Stomach smooth muscle (tissue), 2 donors: ENCODE data around the gene NLGN1.
A peak's percentile ranks its signal among the peaks of the same experiment; 100 is the strongest.

Experiments used
- H3K27ac ChIP-seq: one replicate; pipeline ENCODE4 v1.7.0; 2013; ENCODE audit warnings: mild to moderate bottlenecking, low read length, inconsistent platforms
- H3K27me3 ChIP-seq, 2 donors: one replicate each; pipeline ENCODE4 v1.7.0; 2013; ENCODE audit warnings: low read length in 2 of 2; ENCODE audit not compliant: insufficient read depth in 2 of 2, control insufficient read depth in 1 of 2
- H3K36me3 ChIP-seq, 2 donors: one replicate each; pipeline ENCODE4 v1.7.0; 2013; ENCODE audit warnings: low read length in 2 of 2; ENCODE audit not compliant: control insufficient read depth in 2 of 2, insufficient read depth in 2 of 2
- H3K4me1 ChIP-seq: one replicate; pipeline ENCODE4 v1.7.0; 2013; ENCODE audit warnings: low read length; ENCODE audit not compliant: control insufficient read depth, insufficient read depth
- H3K4me3 ChIP-seq, 2 donors: one replicate each; pipeline ENCODE4 v1.7.0; 2013; ENCODE audit warnings: low read length in 2 of 2
- H3K9ac ChIP-seq, 2 donors: one replicate each; pipeline ENCODE4 v1.7.0; 2013; ENCODE audit warnings: low read length in 2 of 2, mild to moderate bottlenecking in 1 of 2
- H3K9me3 ChIP-seq, 2 donors: one replicate each; pipeline ENCODE4 v1.7.0; 2013; ENCODE audit warnings: low read length in 2 of 2; ENCODE audit not compliant: control insufficient read depth in 2 of 2
- donor health status: healthy.
- donor health status: Pancreatic carcinoma.

Gene NLGN1

DNA sequence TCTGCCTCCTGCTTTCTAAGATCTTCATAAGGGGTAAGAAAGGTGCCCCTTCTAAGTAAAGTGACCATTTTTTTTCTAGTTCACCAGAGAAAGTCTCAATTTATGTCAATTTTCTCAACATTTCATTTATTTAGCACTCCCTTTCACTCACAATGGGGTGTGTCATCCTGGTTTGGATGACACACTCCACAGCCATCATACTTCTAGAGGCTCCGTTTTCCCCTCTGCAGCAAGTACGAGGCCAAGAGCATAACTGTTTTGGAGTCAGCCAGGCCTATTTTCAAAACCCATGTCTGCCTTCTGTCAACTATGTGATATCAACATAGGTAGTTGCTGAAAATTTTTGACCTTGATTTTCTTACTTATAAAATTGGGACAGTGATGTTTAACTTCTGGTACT, 703.2 kb downstream of the NLGN1 start:
- Histone ChIP-seq H3K27ac (no peak overlapping the region), H3K4me3 (peak overlapping the region in 1 of 2 donors; percentile 59), H3K9me3 (no peaks in the 10 kb centered on the region), H3K36me3 (no peaks in the 10 kb centered on the region), H3K27me3 (no peaks in the 10 kb centered on the region), H3K9ac (no peak overlapping the region), H3K4me1 (no peaks in the 10 kb centered on the region)

DNA sequence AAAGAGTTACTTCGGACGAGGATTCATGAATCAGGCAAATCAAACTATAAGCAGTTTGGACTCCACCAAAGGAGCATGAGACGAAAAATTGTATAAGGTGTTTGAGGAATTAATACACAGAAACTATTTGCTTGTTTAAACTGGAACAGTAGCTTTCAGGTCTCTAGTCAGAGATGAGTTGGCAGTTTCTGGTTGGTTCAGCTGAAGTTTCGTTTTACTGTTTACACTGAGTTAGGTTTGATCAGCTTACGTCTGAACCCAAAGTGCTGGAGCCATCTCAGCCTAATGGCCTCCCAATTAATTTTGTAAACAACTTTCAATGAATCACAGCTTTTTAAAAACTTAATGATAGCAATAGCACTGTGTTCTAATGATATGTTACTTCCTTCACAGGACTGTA, 703.7 kb downstream of the NLGN1 start:
- no peaks in the 10 kb centered on the region for H3K27me3 ChIP-seq
- H3K27ac ChIP-seq = no peak overlapping the region
- H3K36me3 ChIP-seq = no peaks in the 10 kb centered on the region
- no peaks in the 10 kb centered on the region for H3K9me3 ChIP-seq
- H3K4me3 ChIP-seq = peak overlapping the region in 1 of 2 donors; percentile 59
- no peak overlapping the region for H3K9ac ChIP-seq
- H3K4me1 ChIP-seq = no peaks in the 10 kb centered on the region

DNA sequence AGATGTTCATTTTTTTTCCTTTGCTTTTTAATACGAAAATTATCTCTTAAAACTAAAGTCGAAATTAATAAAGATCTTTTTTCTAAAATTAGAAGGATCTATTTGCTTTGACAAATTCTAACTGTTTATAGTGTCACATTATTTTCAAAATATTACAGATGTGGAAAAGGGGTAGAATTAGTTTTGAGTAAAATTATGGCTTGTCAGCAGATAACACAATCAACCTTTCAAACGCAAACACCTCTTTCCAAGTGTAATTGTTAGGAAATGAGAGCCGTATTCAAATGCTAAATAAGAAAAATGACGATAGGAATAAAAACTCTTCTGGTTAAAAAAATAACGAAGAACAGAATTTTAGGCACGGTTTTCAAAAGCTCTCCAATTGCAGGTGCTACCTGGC, 704.7 kb downstream of the NLGN1 start:
- Histone ChIP-seq H3K27ac (no peak overlapping the region), H3K4me1 (no peaks in the 10 kb centered on the region), H3K4me3 (no peak overlapping the region), H3K36me3 (no peaks in the 10 kb centered on the region), H3K27me3 (no peaks in the 10 kb centered on the region), H3K9me3 (no peaks in the 10 kb centered on the region), H3K9ac (no peak overlapping the region)

DNA sequence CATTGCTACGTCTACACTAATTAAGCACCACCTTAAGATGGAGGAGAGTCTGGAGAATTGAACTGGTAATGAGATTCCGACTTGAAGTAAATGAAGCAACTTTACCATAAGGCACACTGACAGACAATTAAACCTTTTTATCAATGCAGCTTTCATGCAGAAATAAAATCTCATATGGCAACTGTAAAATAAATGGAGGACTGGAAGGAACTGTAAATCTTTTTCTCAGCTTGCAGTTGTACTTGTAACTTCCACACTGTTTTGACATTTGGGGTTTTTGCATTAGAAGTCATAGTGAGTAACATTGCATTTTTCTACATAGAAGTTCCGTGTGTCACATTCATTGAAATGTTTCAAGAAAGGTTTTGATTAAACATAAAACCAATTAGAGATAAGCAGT, 705.3 kb downstream of the NLGN1 start:
- H3K27ac ChIP-seq = no peak overlapping the region
- no peak overlapping the region for H3K4me3 ChIP-seq
- no peaks in the 10 kb centered on the region for H3K4me1 ChIP-seq
- no peaks in the 10 kb centered on the region for H3K9me3 ChIP-seq
- H3K9ac ChIP-seq = no peak overlapping the region
- H3K36me3 ChIP-seq = no peaks in the 10 kb centered on the region
- no peaks in the 10 kb centered on the region for H3K27me3 ChIP-seq

DNA sequence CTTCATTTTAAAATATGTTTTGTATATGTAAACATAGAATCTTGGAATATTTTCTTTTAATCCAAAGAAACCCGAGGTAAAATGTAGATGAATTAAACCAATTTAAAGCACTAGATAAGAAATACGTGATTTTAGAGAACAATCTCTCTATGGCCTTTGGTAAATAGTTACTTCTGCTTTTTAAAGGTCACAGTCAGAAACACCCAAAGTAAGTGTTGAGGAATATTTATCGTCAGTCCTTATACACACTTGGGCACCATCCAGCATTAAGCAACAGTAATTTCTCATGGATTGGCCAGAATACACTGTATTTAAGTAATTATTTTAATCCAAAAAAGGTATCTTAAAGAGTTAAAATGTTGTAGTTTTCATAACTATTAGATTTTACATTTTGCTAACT, 713.2 kb downstream of the NLGN1 start:
- Histone ChIP-seq H3K4me1 (no peaks in the 10 kb centered on the region), H3K9ac (no peak overlapping the region), H3K27me3 (no peaks in the 10 kb centered on the region), H3K4me3 (no peak overlapping the region), H3K9me3 (no peaks in the 10 kb centered on the region), H3K27ac (no peak overlapping the region), H3K36me3 (no peaks in the 10 kb centered on the region)

DNA sequence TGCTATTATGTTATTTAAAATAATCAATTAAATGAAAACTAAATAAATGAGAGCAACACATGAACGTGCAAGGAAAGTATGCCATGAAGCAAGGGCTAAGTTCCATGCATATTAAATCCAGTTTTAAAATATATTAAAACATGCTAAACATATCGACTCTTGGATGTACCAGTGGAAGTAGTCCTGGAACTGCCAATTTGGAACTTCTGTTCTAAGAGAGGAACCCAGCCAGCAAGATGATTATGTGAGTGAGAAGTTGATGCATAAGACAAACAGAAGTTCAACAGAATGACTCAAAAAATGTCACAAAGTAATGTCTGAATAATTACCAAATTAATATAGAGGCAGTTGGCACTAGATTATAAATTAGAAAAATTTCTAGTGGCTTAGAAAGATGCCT, 714.2 kb downstream of the NLGN1 start:
- no peak overlapping the region for H3K27ac ChIP-seq
- H3K9me3 ChIP-seq = no peaks in the 10 kb centered on the region
- H3K4me3 ChIP-seq = no peak overlapping the region
- H3K4me1 ChIP-seq = no peaks in the 10 kb centered on the region
- no peak overlapping the region for H3K9ac ChIP-seq
- H3K36me3 ChIP-seq = no peaks in the 10 kb centered on the region
- no peaks in the 10 kb centered on the region for H3K27me3 ChIP-seq

DNA sequence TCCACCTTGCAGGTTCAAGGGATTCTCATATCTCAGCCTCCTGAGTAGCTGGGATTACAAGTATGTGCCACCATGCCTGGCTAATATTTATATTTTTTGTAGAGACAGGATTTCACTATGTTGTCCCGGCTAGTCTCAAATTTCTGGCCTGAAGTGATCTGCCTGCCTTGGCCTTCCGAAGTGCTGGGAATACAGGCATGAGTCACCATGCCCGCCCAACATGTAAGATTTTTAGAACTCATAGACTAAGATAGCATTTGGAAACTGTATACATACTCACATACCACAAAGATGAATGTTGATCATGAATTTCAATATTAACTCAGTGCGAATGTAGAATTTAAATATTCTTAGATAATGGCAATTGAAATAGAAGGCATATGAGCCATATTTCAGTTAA, 718.9 kb downstream of the NLGN1 start:
- H3K9ac ChIP-seq = no peak overlapping the region
- no peaks in the 10 kb centered on the region for H3K27me3 ChIP-seq
- H3K4me1 ChIP-seq = no peaks in the 10 kb centered on the region
- no peak overlapping the region for H3K27ac ChIP-seq
- H3K36me3 ChIP-seq = no peaks in the 10 kb centered on the region
- no peak overlapping the region for H3K4me3 ChIP-seq
- H3K9me3 ChIP-seq = no peaks in the 10 kb centered on the region

DNA sequence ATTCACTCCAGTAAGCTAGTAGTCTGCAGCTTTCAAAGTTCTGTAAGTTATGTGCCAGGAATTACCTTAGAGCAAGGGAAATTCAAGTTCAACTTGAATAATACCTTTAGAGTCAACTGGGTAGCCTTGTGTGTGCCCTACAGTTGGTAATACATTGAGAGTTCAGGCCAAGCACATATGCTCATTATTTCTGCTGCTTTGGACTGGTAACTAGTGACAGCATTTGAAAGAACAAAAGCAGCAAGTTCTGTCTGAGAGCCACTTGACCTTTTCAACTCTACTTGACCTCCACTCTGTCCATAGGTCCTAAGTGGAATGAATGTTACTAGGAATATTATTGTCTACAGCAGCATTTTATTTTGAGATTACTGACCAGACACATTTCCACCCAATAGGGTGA, 723.5 kb downstream of the NLGN1 start:
- Histone ChIP-seq H3K27ac (no peak overlapping the region), H3K27me3 (no peaks in the 10 kb centered on the region), H3K9me3 (no peaks in the 10 kb centered on the region), H3K4me3 (no peak overlapping the region), H3K36me3 (no peaks in the 10 kb centered on the region), H3K4me1 (no peaks in the 10 kb centered on the region), H3K9ac (no peak overlapping the region)

DNA sequence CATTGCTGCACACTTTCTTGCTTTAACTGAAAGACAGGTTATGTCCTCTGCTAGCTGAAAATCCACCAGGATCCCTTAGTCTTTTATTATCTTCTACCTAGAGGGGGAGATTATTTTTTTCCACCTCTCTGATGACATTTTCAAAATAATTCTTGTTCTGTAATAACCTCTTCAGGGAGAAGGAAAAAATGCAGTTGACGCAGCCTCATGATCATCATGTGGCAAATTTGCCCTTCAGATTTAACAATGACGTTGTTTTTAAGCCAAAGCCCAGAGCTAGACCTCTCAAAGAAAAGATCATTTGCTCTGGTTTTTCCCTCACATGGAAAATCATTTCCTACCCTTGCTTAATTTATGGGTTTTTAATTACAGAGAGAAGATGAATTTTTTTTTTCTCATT, 724.9 kb downstream of the NLGN1 start:
- Histone ChIP-seq H3K9ac (no peak overlapping the region), H3K27me3 (no peaks in the 10 kb centered on the region), H3K4me1 (no peaks in the 10 kb centered on the region), H3K36me3 (no peaks in the 10 kb centered on the region), H3K27ac (no peak overlapping the region), H3K4me3 (no peak overlapping the region), H3K9me3 (no peaks in the 10 kb centered on the region)

DNA sequence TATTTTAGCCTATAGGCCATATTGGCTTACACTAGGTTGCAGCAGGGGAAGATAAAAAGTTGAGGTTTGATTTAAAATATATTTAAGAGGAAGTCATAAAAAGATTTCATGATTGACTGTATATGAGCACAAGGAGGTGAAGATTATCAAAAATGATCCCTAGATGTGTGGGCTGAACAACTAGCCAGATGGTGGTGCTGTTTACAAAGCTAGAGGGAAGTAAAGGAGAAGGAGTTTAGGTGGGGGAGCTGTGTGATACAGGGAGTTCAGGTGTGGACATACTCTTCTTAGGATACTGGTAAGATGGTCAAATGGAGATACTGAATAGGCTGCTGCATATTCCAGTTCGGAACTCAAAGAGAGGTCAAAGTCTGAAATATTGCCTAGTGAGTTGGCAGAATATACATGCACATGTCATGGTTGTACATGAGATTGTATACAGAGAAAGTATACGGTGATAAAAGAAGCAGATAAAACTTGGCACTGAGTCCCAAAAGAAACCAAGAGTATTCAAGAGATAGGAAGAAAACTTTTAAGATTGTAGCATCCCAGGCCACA, 727.8 kb downstream of the NLGN1 start:
- H3K9ac ChIP-seq = no peak overlapping the region
- no peak overlapping the region for H3K4me3 ChIP-seq
- no peaks in the 10 kb centered on the region for H3K27me3 ChIP-seq
- no peaks in the 10 kb centered on the region for H3K36me3 ChIP-seq
- no peaks in the 10 kb centered on the region for H3K9me3 ChIP-seq
- H3K4me1 ChIP-seq = no peaks in the 10 kb centered on the region
- no peak overlapping the region for H3K27ac ChIP-seq

DNA sequence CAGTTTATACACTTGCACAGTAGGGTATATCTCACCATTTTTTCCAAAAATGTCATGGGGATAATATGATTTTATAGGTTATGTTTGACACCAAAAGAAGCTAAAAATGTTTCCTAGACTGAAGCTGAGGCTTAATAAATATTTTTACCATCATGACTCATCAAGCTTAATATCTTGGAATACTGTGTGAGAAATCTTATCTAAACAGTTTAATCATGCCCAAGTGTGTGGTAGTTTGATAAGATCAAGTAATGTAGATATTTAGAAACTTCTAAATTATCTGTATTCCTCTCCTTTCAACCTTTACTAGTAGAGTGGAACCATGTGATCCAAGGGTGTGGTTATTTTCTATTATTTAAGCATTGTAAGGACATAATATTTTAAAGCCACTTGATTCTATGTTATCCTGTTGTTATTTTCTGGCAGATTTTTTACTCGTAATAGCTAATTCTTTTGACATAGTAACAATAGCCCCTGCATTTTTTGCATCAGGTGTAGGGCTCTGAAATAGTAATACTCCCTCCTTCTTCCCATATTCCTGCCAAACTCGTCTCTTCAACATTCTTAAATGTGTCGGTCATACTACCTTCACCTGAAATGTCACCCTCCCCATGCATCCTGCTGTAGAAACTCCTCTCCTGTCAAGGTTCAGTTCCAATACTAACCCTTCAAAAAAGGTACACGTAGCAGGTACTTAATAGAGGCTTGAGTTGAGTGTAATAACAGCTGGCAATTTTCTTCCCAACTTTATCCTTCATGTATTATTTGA, 729.6 kb downstream of the NLGN1 start:
- no peaks in the 10 kb centered on the region for H3K27me3 ChIP-seq

More for the DNA sequence above, 729.6 kb downstream of the NLGN1 start:
- H3K27ac ChIP-seq = no peak overlapping the region
- no peak overlapping the region for H3K4me3 ChIP-seq
- H3K9ac ChIP-seq = no peak overlapping the region
- no peaks in the 10 kb centered on the region for H3K36me3 ChIP-seq
- no peaks in the 10 kb centered on the region for H3K9me3 ChIP-seq
- no peaks in the 10 kb centered on the region for H3K4me1 ChIP-seq
